ENCODE data around the gene DPEP1.
A peak's percentile ranks its signal among the peaks of the same experiment; 100 is the strongest.
"Not testable (repeated sequence)": the region's sequence is repeated elsewhere in the genome, so short reads cannot be mapped to it uniquely, and the experiment has no call there.

The DPEP1 gene

GRCh38 chr16:89651584-89651983, 38.1 kb downstream of the DPEP1 start:
- DNase-seq (ENCODE audit: low spot score), result no peak

GRCh38 chr16:89653656-89654295, 40.3 kb downstream of the DPEP1 start:
- DNase-seq (ENCODE audit: low spot score), result no peak

GRCh38 chr16:89655062-89655643, 41.7 kb downstream of the DPEP1 start:
- DNase-seq (ENCODE audit: low spot score), result no peak

- DNase-seq (ENCODE audit: low spot score), result no peak
These were observed 43.1 kb downstream of the DPEP1 start for GRCh38 chr16:89656435-89657121.

- peak; percentile 93 for DNase-seq (ENCODE audit: low spot score)
These were observed 44.2 kb downstream of the DPEP1 start, which contains the start of the genes CHMP1A and SPATA33 for GRCh38 chr16:89657442-89658220. CHMP1A (minus strand) TSS chr16:89657708; CDS start chr16:89657588, 120 bp downstream. SPATA33 (plus strand) TSS chr16:89657836; CDS start chr16:89657912, 76 bp downstream.

- no peak for DNase-seq (ENCODE audit: low spot score)
These were observed 44.9 kb downstream of the DPEP1 start for GRCh38 chr16:89658221-89658879.

- no peak for DNase-seq (ENCODE audit: low spot score)
These were observed 46.7 kb downstream of the DPEP1 start for GRCh38 chr16:89660146-89660545.

- no peak for DNase-seq (ENCODE audit: low spot score)
These were observed 47.8 kb downstream of the DPEP1 start for GRCh38 chr16:89661215-89661614.

- not testable (repeated sequence) for DNase-seq (ENCODE audit: low spot score)
These were observed 50.8 kb downstream of the DPEP1 start for GRCh38 chr16:89664238-89664637.

- DNase-seq (ENCODE audit: low spot score), result peak; percentile 30
These were observed 53.6 kb downstream of the DPEP1 start for GRCh38 chr16:89667000-89667399.

GRCh38 chr16:89667633-89668032, 54.2 kb downstream of the DPEP1 start:
- no peak for DNase-seq (ENCODE audit: low spot score)

GRCh38 chr16:89668790-89669158, 55.3 kb downstream of the DPEP1 start:
- DNase-seq (ENCODE audit: low spot score), result no peak

GRCh38 chr16:89669755-89670154, 56.3 kb downstream of the DPEP1 start:
- DNase-seq (ENCODE audit: low spot score), result no peak

GRCh38 chr16:89670496-89671431, 57.3 kb downstream of the DPEP1 start:
- no peak for DNase-seq (ENCODE audit: low spot score)

GRCh38 chr16:89671565-89671964, 58.1 kb downstream of the DPEP1 start:
- DNase-seq (ENCODE audit: low spot score), result not testable (repeated sequence)

- no peak for DNase-seq (ENCODE audit: low spot score)
These were observed 58.9 kb downstream of the DPEP1 start for GRCh38 chr16:89672177-89672941.

GRCh38 chr16:89678258-89678657, 64.8 kb downstream of the DPEP1 start:
- no peak for DNase-seq (ENCODE audit: low spot score)

- DNase-seq (ENCODE audit: low spot score), result no peak
These were observed 72.5 kb downstream of the DPEP1 start for GRCh38 chr16:89685916-89686315.

- peak; percentile 91 for DNase-seq (ENCODE audit: low spot score)
These were observed 73.2 kb downstream of the DPEP1 start, which contains the start of gene CDK10 for GRCh38 chr16:89686520-89687091. CDK10 (plus strand) TSS chr16:89686689; CDS start chr16:89686711, 22 bp downstream.
